GM12801 (cell line): ENCODE data around the gene MYH7.

ENCODE experiments used
- TF ChIP-seq, protein P1 (sequence below): IDR thresholded peaks from one replicate; pipeline ENCODE4 v1.5.1; 2011; ENCODE audit warnings: control low read depth; ENCODE audit not compliant: insufficient read length; ENCODE audit errors: extremely low read depth

Gene MYH7

DNA sequence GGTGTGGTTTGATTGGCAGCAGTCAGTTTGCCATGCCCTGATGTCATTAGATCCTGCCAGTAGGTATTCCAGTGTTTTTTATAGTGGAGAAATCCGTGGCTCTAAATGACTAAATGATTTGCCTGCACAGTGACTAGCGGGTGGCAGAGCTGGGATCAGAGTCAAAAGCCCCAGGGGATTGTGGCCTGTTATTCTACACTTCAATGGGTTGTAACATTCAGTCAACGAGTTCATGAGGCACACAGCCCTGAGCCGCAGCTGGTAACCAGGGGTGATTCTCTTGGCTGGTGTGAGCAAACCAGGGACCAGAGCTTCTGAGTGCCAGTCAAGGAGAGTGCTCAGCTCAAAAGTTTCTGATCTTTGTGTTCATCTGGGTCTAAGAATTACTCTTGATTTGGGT is 29.2 kb downstream of the MYH7 start:
- TF ChIP-seq, protein P1, sequence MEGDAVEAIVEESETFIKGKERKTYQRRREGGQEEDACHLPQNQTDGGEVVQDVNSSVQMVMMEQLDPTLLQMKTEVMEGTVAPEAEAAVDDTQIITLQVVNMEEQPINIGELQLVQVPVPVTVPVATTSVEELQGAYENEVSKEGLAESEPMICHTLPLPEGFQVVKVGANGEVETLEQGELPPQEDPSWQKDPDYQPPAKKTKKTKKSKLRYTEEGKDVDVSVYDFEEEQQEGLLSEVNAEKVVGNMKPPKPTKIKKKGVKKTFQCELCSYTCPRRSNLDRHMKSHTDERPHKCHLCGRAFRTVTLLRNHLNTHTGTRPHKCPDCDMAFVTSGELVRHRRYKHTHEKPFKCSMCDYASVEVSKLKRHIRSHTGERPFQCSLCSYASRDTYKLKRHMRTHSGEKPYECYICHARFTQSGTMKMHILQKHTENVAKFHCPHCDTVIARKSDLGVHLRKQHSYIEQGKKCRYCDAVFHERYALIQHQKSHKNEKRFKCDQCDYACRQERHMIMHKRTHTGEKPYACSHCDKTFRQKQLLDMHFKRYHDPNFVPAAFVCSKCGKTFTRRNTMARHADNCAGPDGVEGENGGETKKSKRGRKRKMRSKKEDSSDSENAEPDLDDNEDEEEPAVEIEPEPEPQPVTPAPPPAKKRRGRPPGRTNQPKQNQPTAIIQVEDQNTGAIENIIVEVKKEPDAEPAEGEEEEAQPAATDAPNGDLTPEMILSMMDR: no peak

DNA sequence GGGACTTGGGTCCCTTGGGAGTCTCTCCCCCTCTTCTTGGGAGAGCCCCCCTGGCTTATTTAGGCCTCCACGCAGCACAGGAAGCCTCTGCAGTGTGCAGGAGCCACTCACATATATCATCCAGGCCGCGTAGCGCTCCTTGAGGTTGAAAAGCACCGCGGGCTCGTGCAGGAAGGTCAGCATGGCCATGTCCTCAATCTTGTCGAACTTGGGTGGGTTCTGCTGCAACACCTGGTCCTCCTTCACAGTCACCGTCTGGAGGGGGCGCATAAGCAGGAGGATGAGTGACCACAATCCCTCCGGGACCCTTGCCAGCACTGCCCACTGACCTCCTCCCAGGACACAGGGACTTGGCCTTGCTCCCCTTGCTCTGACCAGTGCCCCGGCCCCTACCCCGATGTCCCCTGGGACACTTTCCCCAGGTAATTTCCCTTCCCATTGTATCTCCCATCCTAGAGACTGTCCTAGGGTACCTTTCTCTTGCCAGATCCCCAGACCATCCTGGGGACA is 29.9 kb downstream of the MYH7 start:
- TF ChIP-seq, protein P1: no peak

DNA sequence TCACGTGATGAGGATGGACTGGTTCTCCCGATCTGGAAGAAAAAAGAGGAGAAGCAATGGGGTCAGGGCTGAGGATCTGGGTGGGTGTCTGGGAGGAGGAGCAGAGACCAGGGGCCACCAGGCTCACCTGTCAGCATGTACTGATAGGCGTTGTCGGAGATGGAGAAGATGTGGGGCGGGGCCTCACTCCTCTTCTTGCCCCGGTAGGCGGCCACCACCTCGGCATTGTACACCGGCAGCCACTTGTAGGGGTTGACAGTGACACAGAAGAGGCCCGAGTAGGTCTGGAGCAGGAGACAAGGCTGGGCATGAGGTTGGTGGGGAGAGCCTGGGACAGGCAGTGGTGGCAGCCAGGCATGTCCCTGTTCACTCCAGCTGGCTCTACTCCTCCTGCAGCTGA is 30.4 kb downstream of the MYH7 start:
- TF ChIP-seq, protein P1: no peak

DNA sequence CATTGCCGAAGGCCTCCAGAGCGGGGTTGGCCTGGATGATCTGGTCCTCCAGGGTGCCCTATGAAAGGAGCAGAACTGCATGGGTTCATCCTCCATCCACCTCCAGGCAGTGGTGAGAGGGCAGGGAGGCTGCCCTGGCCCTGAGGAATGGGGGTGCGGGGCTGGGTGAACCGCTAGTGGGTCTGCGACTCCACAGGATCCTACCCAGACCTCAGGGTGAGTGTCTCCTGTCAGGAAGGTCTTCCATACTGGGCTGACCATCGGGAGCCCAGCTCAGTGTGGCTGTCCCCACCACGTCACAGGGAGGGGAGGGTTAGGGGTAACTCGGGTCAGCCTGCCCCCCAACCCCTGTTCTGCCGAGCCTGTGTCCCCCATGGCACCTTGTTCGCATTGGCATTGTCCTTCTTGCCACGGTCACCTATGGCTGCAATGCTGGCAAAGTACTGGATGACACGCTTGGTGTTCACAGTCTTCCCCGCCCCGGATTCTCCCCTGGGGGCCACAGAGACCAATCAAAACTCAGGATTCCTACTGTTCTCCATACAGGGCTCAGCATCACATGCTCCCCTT is 31.0 kb downstream of the MYH7 start:
- TF ChIP-seq, protein P1: no peak

DNA sequence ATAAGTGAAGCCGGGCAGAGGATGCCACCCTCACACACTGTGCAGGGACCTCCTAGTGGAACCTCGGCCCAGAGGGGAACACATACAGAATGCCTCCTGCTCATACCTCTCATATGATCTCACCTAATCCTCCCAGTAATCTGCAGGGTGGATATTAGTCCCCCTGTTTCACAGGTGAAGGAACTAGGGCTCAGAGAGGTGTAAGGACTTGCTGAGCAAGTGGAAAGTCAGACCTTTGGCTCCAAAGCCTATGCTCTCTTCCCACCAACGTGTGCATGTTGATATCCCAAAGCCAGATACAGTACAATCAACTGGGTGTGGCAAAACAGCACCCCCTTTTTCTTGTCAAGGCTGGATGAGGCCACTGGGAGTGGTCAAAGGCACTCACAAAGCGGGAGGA is 31.6 kb downstream of the MYH7 start:
- TF ChIP-seq, protein P1: no peak

DNA sequence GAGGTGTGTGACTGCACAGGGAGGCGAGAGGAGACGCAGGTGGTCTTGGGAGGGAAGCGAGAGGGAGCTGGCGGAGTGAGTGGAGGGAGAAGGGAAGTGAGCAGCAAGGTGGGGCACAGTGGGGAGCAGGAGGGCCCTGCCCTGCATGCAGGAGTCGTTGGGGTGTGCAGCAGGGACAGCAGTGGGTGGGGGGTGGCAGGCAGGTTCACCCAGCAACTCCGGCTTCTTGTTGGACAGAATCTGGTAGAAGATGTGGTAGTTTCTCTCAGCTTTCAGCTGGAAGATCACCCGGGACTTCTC is 32.4 kb downstream of the MYH7 start:
- TF ChIP-seq, protein P1: no peak

DNA sequence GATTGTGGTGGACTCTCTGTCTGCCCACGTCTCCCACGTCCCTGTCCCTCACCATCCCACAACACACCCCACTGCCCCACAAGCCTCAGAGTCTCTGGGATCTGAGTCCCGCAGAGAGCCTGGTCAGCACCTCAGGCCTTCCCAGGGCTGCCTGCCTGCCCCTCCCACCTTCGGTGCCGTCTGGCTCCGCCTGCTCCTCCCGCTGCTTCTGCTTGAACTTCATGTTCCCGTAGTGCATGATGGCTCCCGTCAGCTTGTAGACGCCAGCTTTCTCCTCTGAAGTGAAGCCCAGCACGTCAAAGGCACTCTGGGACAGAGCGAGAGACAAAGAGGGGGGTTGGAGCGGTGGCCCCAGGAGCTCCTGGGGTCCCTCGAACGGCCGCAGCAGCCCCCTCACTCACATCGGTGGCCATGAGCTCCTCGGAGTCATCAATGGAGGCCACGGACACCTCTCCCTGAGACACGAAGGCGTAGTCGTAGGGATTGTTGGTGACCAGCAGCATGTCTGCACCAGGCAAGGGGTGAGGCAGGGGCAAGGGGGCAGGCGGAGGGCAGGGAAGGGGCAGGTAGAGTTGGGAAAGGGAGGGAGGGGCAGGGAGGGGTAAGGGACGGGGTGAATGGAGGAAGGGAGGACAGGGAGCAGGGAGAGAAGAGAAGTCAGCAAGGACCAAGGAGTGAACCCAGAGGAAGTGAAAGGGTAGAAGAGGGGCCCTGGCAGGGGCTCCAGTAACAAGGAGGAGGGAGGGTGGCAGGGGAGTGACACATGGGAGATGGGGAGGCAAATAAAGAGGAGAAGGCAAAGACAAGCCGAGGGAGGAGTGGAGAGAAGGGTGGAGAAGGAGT is 32.9 kb downstream of the MYH7 start:
- TF ChIP-seq, protein P1: no peak
